Measurements from ENCODE around the gene ANKH. TPM values are rescaled to one million over a fixed set of nuclear protein-coding genes. Genes with fewer than 3 reads are reported as not detected.

The ANKH gene
- total RNA-seq, 1 donor from 2014 or later: 0.19 TPM

DNA sequence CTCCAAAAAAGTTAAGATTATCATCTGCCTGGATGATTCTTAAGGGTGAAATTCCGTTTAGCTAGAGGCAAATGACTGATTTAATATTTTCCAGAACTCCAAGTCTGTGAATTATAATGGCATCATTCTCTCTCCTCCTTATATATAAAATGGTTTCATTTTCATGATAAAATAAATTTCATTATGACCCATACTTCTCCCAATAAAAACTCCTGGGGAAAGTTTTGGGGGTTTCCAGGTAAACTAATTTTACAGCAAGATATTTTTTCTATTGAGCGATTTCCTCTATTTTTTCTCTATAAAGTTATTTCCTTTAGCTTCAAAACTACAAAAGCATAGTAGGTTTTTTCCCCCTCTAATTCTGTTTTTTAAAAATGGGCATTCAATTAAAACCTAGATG lies 214.7 kb downstream of the ANKH start:
- Histone ChIP-seq H3K9ac (no peak overlapping the region), H3K9me3 (ENCODE audit: low read depth) (no peaks in the 10 kb centered on the region), H4K20me1 (ENCODE audit: low read depth) (no peaks in the 10 kb centered on the region), H3K4me1 (no peaks in the 10 kb centered on the region), H3K27ac (no peak overlapping the region), H3K27me3 (no peaks in the 10 kb centered on the region), H2AFZ (replicated peaks) (no peak overlapping the region), H3K36me3 (no peaks in the 10 kb centered on the region), H3K4me3 (no peak overlapping the region), H3K79me2 (ENCODE audit: low read depth) (no peaks in the 10 kb centered on the region), H3F3A (ENCODE audit: low read depth) (no peaks in the 10 kb centered on the region), H3K4me2 (no peak overlapping the region)
- Mint-ChIP-seq H3K9me3 (no peaks in the 10 kb centered on the region), H3K27ac (no peak overlapping the region), H3K36me3 (peaks cover 5% of the 10 kb centered on the region), H3K27me3 (ENCODE audit: insufficient read depth, low read depth) (peaks cover 2% of the 10 kb centered on the region), H3K4me3 (no peak overlapping the region), H3K4me1 (no peaks in the 10 kb centered on the region)
- DNase-seq (ENCODE audit: low spot score): no peak
- TF ChIP-seq EZH2 (IDR thresholded peaks at IDR 0.05) (no peak), CTCF (IDR thresholded peaks at IDR 0.05) (no peak)

GRCh38 chr5:14655146-14655741 lies 216.3 kb downstream of the ANKH start:
- DNase-seq (ENCODE audit: low spot score): no peak
- Mint-ChIP-seq H3K27ac (no peak overlapping the region), H3K4me3 (no peak overlapping the region), H3K36me3 (no peaks in the 10 kb centered on the region), H3K4me1 (no peaks in the 10 kb centered on the region), H3K27me3 (ENCODE audit: insufficient read depth, low read depth) (peaks cover 2% of the 10 kb centered on the region), H3K9me3 (no peaks in the 10 kb centered on the region)
- H3K27me3 ChIP-seq: no peaks in the 10 kb centered on the region
- no peak overlapping the region for H3K27ac ChIP-seq
- H3K4me1 ChIP-seq: no peaks in the 10 kb centered on the region
- no peak for TF ChIP-seq CTCF (IDR thresholded peaks at IDR 0.05)
- TF ChIP-seq EZH2phosphoT487 (IDR thresholded peaks at IDR 0.05): no peak
- TF ChIP-seq EZH2 (IDR thresholded peaks at IDR 0.05): no peak
- H3K4me3 ChIP-seq: no peak overlapping the region
- H4K20me1 ChIP-seq (ENCODE audit: low read depth): no peaks in the 10 kb centered on the region
- no peaks in the 10 kb centered on the region for H3F3A ChIP-seq (ENCODE audit: low read depth)
- no peaks in the 10 kb centered on the region for H3K36me3 ChIP-seq
- no peaks in the 10 kb centered on the region for H3K9me3 ChIP-seq (ENCODE audit: low read depth)
- no peak overlapping the region for H2AFZ ChIP-seq (replicated peaks)
- no peak overlapping the region for H3K4me2 ChIP-seq
- H3K79me2 ChIP-seq (ENCODE audit: low read depth): no peaks in the 10 kb centered on the region
- no peak overlapping the region for H3K9ac ChIP-seq

Small RNA genes within 50 kb of the gene (microRNA-seq; reads per million reads assigned to microRNA genes)
- gene MIR4637: not detected

Small RNA genes within 50 kb of the gene (small RNA-seq; reads per million reads assigned to genes)
- gene HNRNPKP5: not detected
- gene MIR4637: not detected

Other genes starting within 250 kb of the ANKH start
- 23.1 and 32.9 TPM in 2 replicates for gene OTULIN, start 207.1 kb downstream of the ANKH start, total RNA-seq (ENCODE audit: low replicate concordance)

Measured in neural progenitor cell (in vitro differentiated cells).